Progenitor cell of endocrine pancreas (in vitro differentiated cells): ENCODE results near the gene ZSWIM4. TPM values are rescaled to one million over a fixed set of nuclear protein-coding genes. Genes with fewer than 3 reads are reported as not detected.

Experiments used
- DNase-seq: peaks from one replicate; pipeline ENCODE4 v3.0.0; 2021; ENCODE audit warnings: low spot score; ENCODE audit not compliant: unreplicated experiment
- H3K27ac Mint-ChIP-seq: 2 replicates; pipeline ENCODE4 v1.8.0; 2021; ENCODE audit warnings: mild to moderate bottlenecking, moderate library complexity, mixed read lengths
- H3K27me3 Mint-ChIP-seq: 2 replicates; pipeline ENCODE4 v1.8.0; 2021; ENCODE audit warnings: mixed read lengths
- H3K36me3 Mint-ChIP-seq: 2 replicates; pipeline ENCODE4 v1.8.0; 2022; ENCODE audit warnings: mixed read lengths; ENCODE audit not compliant: insufficient read depth
- H3K4me1 Mint-ChIP-seq: 2 replicates; pipeline ENCODE4 v1.8.0; 2021; ENCODE audit warnings: low read depth, mixed read lengths
- H3K4me3 Mint-ChIP-seq: 2 replicates; pipeline ENCODE4 v1.8.0; 2021; ENCODE audit warnings: low read depth, mild to moderate bottlenecking, moderate library complexity, mixed read lengths
- H3K9me3 Mint-ChIP-seq: 2 replicates; pipeline ENCODE4 v1.8.0; 2021; ENCODE audit warnings: low read depth, mixed read lengths
- total RNA-seq: library from RNA; stranded (reverse); gene quantifications from 2 replicates; pipeline ENCODE4 v1.2.1, GENCODE V29; 2021
- TF ChIP-seq, protein P1 (sequence below): fragments of 200-600 bp; sonication (generic); IDR thresholded peaks from one replicate; pipeline ENCODE4 v1.5.0; 2021; ENCODE audit warnings: antibody characterized with exemption, mild to moderate bottlenecking; ENCODE audit not compliant: unreplicated experiment

ZSWIM4 gene
- total RNA-seq, 1 donor from 2014 or later = 34.6 TPM

DNA sequence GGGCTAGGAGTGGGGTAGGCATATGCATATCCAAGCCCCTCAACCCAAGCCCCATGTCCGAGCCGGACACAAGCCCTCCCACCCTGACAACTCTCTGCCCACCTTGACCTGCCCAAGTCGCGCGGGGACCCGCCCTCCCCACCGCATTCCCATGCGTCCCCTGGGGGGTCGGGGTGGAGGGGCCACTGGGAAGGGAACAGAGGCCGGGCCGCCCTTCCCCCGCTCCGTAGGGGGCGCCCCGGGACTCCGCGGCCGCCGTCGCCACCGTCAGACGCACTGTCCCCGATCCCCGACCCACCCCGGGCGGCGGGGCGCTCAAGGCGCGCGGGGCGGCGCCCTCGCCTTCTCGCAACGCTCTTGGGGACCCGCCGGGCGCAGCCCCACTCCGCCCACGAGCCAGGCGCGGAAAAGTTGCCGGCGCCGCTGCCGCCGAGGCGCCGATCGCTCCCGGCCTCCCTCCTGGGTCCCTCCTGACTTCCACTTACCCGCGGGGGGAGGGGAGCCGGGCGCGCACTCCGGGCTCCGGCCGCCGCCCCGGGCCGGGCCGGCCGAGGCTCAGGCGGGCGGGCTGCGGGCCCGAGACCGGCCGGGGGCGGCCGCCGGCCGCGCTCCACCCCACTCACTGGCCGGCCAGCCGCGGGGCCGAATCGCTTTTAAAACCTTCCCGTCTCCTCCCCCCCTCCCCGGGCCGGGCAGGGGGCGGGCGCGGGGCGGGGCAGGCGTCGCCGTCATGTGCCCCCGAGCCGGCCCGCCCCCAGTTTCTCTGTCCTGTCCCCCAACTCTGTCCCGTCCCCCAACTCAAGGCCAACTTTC is 47.3 kb downstream of the ZSWIM4 start:
- TF ChIP-seq, protein P1, sequence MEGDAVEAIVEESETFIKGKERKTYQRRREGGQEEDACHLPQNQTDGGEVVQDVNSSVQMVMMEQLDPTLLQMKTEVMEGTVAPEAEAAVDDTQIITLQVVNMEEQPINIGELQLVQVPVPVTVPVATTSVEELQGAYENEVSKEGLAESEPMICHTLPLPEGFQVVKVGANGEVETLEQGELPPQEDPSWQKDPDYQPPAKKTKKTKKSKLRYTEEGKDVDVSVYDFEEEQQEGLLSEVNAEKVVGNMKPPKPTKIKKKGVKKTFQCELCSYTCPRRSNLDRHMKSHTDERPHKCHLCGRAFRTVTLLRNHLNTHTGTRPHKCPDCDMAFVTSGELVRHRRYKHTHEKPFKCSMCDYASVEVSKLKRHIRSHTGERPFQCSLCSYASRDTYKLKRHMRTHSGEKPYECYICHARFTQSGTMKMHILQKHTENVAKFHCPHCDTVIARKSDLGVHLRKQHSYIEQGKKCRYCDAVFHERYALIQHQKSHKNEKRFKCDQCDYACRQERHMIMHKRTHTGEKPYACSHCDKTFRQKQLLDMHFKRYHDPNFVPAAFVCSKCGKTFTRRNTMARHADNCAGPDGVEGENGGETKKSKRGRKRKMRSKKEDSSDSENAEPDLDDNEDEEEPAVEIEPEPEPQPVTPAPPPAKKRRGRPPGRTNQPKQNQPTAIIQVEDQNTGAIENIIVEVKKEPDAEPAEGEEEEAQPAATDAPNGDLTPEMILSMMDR = peak; percentile 39
- Mint-ChIP-seq H3K27me3 (no peaks in the 10 kb centered on the region), H3K9me3 (no peaks in the 10 kb centered on the region), H3K4me1 (peaks cover 27% of the 10 kb centered on the region), H3K27ac (peak overlapping the region; percentile 93), H3K36me3 (no peaks in the 10 kb centered on the region), H3K4me3 (peak overlapping the region; percentile 85)
- no peak for DNase-seq

DNA sequence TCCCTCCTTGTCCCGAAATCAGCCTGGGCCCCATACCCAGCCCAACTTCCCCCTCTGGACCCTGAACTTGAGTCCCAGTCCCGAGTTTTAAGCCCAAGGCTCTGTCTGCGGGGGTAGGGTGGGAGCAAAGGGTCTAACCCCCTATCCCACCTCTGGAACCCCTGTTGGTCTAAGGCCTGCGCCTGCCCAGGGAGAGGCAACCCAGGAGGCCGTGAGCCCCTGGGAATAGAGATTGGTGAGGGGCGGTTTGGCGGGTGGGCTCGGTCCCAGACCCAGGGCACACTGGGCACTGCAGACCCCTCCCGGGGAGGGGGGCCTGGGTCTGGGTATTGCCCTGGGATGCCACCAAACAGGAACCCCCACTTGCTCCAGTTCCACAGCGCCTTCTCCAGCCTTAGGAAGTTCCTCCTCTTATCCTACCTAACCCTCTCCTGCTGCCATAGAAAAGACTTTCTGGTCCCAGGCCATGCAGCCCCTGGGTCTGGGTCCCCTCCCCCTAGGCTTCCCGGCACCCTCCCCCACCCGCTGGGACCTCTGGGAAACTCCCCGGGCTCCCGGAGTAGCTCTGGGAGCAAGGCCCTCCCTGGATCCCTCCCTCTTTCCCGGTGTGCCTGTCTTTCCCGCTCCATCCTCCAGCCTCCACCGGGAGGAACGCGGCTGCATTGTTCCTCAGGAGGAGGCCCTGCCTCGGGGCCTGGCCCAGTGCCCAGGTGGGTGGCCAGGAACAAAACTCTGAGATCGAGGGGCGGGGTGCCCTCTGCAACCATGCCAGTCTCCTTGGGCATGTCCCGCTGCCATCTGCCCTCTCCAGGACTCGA is 48.1 kb downstream of the ZSWIM4 start:
- Mint-ChIP-seq H3K27me3 (no peaks in the 10 kb centered on the region), H3K27ac (peak overlapping the region; percentile 93), H3K9me3 (no peaks in the 10 kb centered on the region), H3K36me3 (no peaks in the 10 kb centered on the region), H3K4me3 (peak overlapping the region; percentile 85), H3K4me1 (peaks cover 27% of the 10 kb centered on the region)
- TF ChIP-seq, protein P1 = no peak
- DNase-seq = no peak

DNA sequence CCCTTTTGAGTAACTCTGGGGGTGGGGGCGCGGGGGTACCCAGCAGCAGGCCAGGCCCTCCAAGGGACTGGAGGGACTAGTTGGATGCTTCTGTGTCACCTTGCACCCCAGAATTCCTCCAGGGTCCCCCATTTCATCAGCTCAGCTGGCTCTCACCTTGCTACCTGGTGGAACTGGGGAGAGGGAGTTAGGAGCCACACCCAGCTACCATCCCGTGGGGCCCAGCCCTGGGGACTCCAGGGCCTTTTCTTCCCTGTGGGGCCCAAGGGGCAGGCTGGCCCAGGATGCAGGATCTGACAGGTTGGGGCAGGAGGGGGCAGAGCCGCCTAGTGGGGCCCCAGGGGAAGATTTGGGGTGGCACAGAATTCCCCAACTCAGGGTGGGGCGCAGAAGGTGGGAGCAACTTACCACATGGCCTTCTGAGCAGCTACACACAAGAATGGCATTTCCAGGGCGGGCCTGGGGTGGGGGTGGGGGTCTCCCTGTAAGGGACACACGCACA is 48.9 kb downstream of the ZSWIM4 start:
- Mint-ChIP-seq H3K27me3 (no peaks in the 10 kb centered on the region), H3K4me3 (peak overlapping the region; percentile 85), H3K4me1 (peaks cover 30% of the 10 kb centered on the region), H3K9me3 (no peaks in the 10 kb centered on the region), H3K27ac (peak overlapping the region; percentile 91), H3K36me3 (no peaks in the 10 kb centered on the region)
- TF ChIP-seq, protein P1 = no peak
- no peak for DNase-seq

DNA sequence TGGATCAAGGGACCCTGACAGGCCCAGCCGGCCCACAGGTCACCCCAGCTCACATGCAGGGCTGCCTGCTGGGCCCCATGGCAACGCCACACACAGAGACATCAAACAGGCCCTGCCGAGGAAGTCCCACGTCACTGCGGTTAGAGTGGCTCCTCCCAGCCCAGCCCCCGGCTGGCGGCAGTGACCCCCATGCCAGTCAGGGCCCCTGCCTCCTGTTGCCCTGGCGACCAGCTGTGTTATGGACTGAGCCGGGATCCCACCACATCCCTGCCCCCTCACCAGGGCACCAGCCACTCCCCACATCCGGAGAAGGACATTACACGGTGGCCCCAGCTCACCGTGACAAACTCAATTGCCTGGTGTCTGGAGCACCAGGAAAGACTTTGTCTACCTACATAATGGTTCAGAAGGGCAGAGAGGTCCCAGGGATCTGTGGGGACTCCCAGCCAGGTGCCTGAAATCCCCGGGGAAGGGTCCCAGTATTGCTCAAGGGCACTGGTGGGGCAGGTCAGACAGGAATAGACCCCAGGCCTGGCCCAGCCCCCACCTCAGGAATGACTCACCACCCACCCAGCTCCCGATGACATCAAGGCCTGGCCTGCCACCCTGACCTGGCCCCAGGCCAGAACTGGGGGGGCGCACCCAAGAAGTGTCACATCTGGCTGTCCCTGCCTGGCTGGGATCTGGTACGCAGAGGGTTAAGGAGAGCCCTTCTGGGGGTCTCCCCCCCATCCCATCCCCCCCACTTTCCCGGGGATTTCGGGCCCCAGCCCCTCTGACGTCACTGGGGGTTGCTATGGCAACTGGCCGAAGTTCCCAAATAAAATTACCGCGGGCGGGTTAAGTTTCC is 51.5 kb downstream of the ZSWIM4 start:
- peak; percentile 77 for DNase-seq
- TF ChIP-seq, protein P1 = no peak
- Mint-ChIP-seq H3K36me3 (no peaks in the 10 kb centered on the region), H3K27me3 (no peaks in the 10 kb centered on the region), H3K9me3 (no peaks in the 10 kb centered on the region), H3K4me3 (peak overlapping the region; percentile 70), H3K4me1 (peaks cover 34% of the 10 kb centered on the region), H3K27ac (peak overlapping the region; percentile 100)
